ENCODE data around the gene NACC2. TPM values are rescaled to one million over a fixed set of nuclear protein-coding genes. Genes with fewer than 3 reads are reported as not detected.

The NACC2 gene
- total RNA-seq, 4 donors from 2014 or later = 18.4 to 33.6 (median 22.4) TPM

DNA sequence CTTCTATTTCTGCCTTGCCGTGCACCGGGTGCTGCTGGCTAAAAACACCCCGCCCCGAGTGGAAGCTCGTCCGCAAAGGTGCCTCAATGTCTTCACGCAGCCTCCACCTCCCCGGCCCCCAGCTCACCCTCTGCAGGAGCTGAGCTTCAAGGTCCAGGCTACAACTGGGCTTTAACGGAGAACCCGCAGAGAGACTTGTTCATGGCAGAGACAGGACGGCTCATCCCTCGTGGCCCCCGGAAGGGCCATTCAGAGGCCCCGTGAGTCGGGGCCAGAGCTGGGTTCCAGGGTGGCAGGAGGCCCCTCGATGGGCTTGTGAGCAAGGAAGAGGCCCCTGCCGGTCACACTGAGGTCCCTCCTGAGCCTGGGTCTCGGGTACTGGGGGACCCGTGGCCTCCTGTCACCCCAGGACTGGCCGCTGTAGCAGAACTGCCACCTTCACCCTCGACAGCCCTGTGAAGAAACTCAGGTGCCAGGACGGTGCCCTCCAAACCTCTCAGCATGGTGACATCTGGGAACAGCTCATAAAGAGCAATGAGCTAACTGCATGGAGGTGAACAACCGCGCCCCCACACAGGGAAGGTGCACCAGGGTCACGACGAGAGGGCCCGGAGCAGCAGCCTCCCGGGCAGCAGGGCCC, 75.9 kb downstream of the NACC2 start:
- Histone ChIP-seq H3K4me3 (replicated peaks in 1 of 3) (no peak overlapping the region), H3K27me3 (no peaks in the 10 kb centered on the region), H3K27ac (no peak overlapping the region), H3K36me3 (no peaks in the 10 kb centered on the region), H3K4me1 (peaks cover 15 to 29% of the 10 kb centered on the region in 2 donors), H3K9me3 (no peaks in the 10 kb centered on the region)
- TF ChIP-seq POLR2A (IDR thresholded peaks at IDR 0.05) = no peak
- no peak for TF ChIP-seq CTCF (IDR thresholded peaks at IDR 0.05)
- DNase-seq = no peak
- intact Hi-C loops (cut with DNase I) = no loop called here
- 86 to 88% methylated on average over 18 to 27 of the region's 28 CpGs for WGBS, 2 donors

GRCh38 chr9:136018257-136019031, 76.6 kb downstream of the NACC2 start:
- DNase-seq = no peak
- no peaks in the 10 kb centered on the region for H3K27me3 ChIP-seq
- WGBS, 2 donors = 79 to 87% methylated on average over 15 to 16 of the region's 23 CpGs
- no peak overlapping the region for H3K27ac ChIP-seq
- no peaks in the 10 kb centered on the region for H3K36me3 ChIP-seq
- H3K4me3 ChIP-seq (replicated peaks in 1 of 3) = no peak overlapping the region
- peaks cover 15 to 24% of the 10 kb centered on the region in 2 donors for H3K4me1 ChIP-seq
- TF ChIP-seq CTCF (IDR thresholded peaks at IDR 0.05) (no peak), POLR2A (IDR thresholded peaks at IDR 0.05) (no peak)
- intact Hi-C loops (cut with DNase I) = no loop called here
- no peaks in the 10 kb centered on the region for H3K9me3 ChIP-seq

DNA sequence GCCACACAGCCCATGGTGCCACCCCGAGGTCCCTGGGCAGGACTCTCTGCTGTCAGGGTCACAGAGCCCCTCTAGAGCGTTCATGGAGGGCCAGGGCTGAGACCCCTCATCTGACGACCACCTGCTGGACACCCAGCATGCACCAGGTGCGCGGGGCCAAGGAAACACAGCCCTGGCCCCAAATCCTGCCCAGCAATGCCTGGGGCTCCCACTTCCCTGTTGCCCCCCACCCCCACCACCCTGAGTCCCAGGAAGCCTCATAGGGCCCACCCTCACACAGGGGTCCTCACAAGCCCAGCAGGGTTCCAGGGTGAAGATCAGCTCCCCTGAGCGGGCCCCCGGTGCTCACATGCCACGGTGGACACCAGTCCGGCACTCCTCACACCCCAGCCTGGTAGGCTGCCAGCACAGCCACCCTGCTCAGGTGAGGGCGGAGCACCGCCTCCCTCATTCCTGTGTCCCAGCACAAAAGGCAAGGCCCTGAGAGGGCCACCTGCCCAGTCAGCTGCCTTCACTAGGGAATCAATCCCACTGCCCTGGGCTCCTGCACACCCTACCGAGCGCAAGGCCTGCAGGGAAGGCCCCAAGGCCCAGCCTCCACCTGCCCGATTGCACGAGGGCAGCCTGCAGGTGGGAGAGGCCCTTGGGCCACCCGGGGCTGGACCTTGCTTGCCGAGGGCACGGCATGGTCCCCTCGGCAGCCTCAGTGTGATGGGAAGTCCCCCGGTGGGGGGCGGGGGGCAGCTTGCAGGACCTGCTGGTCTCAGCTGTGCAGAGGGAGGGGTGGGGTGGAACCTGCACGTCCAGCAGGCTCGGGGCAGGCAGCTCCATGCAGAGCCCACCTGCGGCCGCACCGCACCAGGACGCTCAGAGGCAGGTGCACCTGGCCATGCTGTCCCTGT, 77.5 kb downstream of the NACC2 start:
- Histone ChIP-seq H3K27ac (no peak overlapping the region), H3K4me3 (replicated peaks in 1 of 3) (no peak overlapping the region), H3K27me3 (no peaks in the 10 kb centered on the region), H3K4me1 (peaks cover 19 to 24% of the 10 kb centered on the region in 2 donors), H3K9me3 (no peaks in the 10 kb centered on the region), H3K36me3 (no peaks in the 10 kb centered on the region)
- intact Hi-C loops (cut with DNase I) = no loop called here
- WGBS, 2 donors = 79 to 80% methylated on average over 9 to 12 of the region's 27 CpGs
- peak; percentile 26 to 45 for DNase-seq
- TF ChIP-seq CTCF (IDR thresholded peaks at IDR 0.05) (no peak), POLR2A (IDR thresholded peaks at IDR 0.05) (no peak)

DNA sequence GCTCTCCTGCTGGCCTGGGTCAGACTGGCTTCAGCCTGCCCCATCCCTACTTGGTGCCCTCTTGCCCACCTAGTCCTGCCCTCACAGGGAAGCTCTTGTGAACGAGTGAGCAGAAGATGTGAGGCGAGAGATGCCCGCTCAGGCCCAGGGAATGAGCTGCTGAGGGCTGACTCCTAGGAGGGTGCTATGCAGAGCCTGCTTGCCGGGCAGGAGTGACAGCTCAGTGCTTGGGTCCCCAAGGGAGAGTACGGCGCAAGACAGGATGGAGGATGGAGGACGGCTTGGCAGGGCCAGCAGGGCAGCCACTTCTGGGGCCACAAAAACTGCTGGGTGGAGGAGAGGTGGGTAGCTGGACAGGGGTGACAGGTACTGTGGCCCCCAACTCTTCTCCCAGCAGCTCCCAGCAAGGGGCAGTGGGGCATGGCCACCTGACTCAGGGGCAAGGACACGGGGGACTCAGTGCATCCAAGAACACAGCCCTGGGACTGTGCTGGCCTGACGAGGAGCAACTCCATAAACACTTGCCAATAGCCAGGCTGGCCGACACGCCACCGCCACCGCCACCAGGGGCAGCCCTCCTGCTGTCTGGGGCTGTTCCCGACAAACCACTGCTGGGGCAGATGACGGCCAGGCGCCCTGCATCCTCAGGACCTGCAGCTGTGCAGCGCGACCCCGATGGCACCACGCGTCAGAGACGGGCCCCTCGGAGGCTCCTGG, 78.4 kb downstream of the NACC2 start:
- no peak overlapping the region for H3K27ac ChIP-seq
- 94 to 97% methylated on average over 15 to 19 of the region's 23 CpGs for WGBS, 2 donors
- H3K36me3 ChIP-seq = peaks cover 0 to 1% of the 10 kb centered on the region in 2 donors
- H3K4me3 ChIP-seq (replicated peaks in 1 of 3) = no peak overlapping the region
- no peaks in the 10 kb centered on the region for H3K9me3 ChIP-seq
- intact Hi-C loops (cut with DNase I) = no loop called here
- H3K27me3 ChIP-seq = no peaks in the 10 kb centered on the region
- DNase-seq = no peak
- no peak for TF ChIP-seq CTCF (IDR thresholded peaks at IDR 0.05)
- no peak for TF ChIP-seq POLR2A (IDR thresholded peaks at IDR 0.05)
- H3K4me1 ChIP-seq = peaks cover 19 to 24% of the 10 kb centered on the region in 2 donors
